NCI-H1930 (cell line): Measurements from ENCODE around the gene TKTL2.

Source experiments
- DNase-seq, 2 experiments: peaks; one replicate each; lab custom pipeline; 2025; lab: John Stamatoyannopoulos, UW

Gene TKTL2, protein sequence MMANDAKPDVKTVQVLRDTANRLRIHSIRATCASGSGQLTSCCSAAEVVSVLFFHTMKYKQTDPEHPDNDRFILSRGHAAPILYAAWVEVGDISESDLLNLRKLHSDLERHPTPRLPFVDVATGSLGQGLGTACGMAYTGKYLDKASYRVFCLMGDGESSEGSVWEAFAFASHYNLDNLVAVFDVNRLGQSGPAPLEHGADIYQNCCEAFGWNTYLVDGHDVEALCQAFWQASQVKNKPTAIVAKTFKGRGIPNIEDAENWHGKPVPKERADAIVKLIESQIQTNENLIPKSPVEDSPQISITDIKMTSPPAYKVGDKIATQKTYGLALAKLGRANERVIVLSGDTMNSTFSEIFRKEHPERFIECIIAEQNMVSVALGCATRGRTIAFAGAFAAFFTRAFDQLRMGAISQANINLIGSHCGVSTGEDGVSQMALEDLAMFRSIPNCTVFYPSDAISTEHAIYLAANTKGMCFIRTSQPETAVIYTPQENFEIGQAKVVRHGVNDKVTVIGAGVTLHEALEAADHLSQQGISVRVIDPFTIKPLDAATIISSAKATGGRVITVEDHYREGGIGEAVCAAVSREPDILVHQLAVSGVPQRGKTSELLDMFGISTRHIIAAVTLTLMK

GRCh38 chr4:163473576-163473975 is at the start of gene TKTL2:
Gene TKTL2, minus strand, starts transcription at chr4:163473754. Its CDS starts 20 bp downstream, at chr4:163473734.
- no peak for DNase-seq

- no peak for DNase-seq
Observed at GRCh38 chr4:163515198-163515597, 41.6 kb upstream of the TKTL2 start.

DNA sequence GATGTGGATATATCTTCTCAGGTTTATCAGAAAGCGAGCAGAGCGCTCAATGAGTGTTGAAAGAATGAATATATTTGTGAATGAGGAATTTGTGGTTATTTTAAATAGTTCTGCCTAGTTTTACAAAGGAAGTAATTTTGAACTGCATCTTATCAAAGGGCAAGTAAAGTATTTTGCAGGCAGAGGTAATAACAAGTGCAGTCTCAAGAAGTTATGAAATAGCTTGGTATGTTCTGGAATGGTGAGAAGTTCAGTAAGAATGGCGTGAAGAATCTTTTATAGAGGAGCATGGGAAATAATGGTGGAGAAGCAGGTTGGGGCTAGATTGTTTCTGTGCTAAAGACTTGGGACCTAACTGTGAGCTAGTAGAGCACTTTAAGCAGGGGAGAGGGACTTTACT is 31.8 kb upstream of the TKTL2 start:
- DNase-seq: no peak

DNA sequence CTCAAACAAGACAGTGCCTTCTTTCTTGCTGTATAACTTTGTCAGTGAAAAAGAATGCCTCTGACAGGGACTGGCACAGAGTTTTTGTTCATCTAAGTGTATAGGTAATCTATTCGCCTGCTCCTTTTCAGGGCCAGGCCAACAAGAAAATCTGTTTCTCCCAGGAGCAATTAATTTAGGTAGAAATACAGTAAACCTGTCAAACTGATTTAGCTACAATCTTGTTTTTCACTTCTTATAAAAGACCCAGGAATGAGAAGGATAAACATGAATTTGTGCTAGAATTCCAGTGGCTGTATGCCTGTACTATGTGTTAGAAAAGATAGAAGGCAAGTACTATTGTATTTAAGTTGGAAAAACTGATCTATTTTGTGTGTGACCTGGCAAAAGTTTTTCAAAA is 27.0 kb upstream of the TKTL2 start:
- no peak for DNase-seq

GRCh38 chr4:163495900-163496299 is 22.3 kb upstream of the TKTL2 start:
- no peak for DNase-seq

- peak; percentile 78 to 87 for DNase-seq
Observed at GRCh38 chr4:163494360-163495241, 21.0 kb upstream of the TKTL2 start, which contains the start of gene TMA16. Gene TMA16, plus strand, starts transcription at chr4:163494690. Its CDS starts 112 bp downstream, at chr4:163494802.

DNA sequence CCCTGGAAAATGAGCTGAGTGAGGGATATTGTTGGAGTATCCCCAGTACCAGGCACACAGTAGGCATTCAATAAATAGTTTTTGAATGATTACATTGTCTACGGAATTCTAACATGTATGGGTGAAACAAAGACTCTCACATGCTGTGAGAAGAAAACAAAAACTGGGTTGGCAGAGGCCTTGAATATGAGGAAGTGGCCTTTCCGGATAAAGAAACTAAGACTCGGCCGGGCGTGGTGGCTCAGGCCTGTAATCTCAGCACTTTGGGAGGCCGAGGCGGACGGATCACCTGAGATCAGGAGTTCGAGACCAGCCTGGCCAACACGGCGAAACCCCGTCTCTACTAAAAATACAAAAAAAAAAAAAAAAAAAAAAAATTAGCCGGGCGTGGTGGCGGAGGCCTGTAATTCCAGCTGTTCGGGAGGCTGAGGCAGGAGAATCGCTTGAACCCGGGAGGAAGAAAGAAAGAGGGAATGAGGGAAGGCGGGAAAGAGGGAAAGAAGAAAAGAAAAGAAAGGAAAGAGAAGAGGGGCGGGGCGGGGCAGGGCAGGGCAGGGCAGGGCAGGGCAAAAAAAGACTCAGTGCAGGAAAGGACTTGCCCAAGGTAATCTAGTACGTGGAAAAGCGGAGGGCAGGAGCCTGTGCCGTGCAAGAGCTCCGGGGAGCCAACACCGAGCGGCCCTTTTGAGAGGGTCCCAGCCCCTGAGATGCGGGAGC is 20.2 kb upstream of the TKTL2 start:
- no peak for DNase-seq

DNA sequence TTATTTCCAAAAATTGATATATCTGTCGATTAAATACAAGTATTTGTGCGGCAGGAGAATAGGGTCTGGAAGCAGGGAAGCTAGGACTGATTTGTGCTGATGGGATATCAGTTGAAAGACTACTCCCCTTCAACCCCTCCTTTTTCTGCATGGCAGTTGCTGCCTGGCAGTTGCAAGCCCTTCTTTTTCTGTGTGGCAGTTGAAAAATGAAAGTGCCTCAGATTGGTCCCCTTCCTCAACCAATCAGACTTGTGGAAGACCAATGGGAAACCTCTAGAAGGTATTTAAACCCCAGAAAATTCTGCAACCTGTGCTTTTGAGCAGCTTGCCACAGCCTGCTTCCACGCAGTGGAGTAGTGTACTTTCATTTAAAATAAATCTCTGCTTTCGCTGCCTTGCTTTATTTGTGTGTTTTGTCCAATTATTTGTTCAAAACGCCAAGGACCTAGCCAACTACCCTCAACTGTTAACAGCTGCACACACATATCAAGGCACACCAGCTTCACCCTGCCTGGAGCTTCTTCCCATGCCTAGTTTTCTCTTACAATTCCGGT is 19.5 kb upstream of the TKTL2 start:
- no peak for DNase-seq

DNA sequence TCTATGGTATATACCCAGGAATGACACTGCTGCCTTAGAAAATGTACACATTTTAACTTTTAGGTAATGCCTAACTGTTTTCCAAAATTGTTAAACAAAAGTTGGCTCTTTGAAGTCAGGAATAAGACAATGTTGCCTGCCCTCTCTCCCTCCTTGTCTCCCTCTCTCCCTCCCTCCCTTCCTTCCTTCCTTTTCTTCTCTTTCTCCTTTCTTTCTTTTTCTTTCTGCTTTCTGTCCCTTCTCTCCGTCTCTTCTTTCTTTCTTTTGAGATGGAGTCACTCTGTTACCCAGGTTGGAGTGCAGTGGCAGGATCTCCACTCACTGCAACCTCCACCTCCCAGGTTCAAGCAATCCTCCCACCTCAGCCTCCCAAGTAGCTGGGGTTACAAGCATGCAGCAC is 16.4 kb upstream of the TKTL2 start:
- no peak for DNase-seq

DNA sequence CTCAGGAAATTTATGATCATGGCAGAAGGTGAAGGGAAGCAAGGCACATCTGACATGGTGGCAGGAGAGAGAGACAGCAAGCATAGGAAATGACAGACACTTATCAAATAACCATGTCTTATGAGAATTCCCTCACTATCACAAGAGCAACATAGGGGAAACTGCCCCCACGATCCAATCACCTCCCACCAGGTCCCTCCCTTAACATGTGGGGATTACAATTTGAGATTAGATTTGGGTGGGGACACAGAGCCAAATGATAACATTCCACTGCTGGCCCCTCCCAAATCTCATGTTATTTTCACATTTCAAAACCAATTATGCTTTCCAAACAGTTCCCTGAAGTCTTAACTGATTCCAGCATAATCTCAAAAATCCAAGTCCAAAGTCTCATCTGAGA is 12.8 kb upstream of the TKTL2 start:
- DNase-seq: no peak

DNA sequence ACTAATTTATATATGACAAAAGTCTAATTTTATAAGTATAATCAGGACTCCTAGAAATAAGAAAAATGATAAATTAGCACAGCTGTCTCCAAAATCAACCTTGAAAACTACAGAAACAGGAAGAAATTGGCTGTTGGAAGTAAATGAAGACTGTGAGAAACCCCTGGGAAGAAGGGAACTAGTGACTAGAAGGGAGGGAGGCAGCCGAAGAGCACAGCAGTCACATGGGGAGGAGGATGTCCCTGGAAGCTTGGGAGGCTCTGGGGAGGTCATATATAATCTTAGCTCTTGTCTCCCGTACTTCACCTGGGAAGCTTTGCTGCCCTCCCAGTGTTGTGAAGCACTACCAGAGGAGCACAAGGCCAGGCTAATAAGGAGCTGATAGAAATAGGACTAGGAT is 12.0 kb upstream of the TKTL2 start:
- no peak for DNase-seq

- peak in 1 of 2 experiments; percentile 2 for DNase-seq
Observed at GRCh38 chr4:163484906-163485305, 11.4 kb upstream of the TKTL2 start.

GRCh38 chr4:163482190-163482589 is 8.6 kb upstream of the TKTL2 start:
- DNase-seq: no peak

GRCh38 chr4:163476761-163477438 is 3.3 kb upstream of the TKTL2 start:
- no peak for DNase-seq

- DNase-seq: no peak
Observed at GRCh38 chr4:163474027-163474426, 473 bp upstream of the TKTL2 start.

GRCh38 chr4:163473130-163473529 is 424 bp downstream of the TKTL2 start:
- DNase-seq: no peak

DNA sequence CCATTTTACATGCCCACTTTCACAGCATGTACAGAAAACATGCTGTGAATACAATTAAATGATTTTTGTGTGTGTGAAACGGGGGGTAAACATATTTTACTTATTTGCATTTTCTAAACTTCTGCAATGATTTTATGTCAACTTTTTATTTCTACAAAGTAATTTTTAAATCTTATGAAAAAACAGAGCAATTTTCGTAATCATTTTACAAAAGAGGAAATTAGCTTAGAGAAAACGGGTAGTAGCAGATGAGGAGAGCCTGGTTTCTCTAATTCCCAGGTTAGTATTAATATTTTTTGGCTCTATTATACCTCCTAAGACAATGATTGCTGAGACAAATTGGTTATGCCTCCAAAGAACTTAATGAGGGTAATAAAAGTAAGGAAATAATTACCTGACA is 3.2 kb downstream of the TKTL2 start:
- DNase-seq: no peak

- DNase-seq: no peak
Observed at GRCh38 chr4:163467082-163467770, 6.3 kb downstream of the TKTL2 start.

DNA sequence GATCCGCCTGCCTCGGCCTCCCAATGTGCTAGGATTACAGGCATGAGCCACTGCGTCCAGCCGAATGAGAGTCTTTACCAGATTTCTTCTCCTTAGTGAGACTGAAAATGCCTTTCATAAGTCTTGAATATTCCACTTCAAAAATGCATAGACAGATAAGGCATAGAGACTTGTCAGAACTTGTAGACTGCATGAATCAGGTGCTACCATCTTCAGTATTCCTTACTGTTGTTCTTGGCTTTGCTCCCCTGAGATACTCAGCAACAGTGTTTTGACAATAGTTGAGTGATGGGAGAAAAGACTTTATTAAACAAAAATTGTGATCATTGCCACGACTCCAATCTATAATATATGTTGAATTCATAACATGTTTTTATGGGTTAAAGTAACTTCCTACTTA is 11.0 kb downstream of the TKTL2 start:
- DNase-seq: no peak

- no peak for DNase-seq
Observed at GRCh38 chr4:163448540-163449203, 24.9 kb downstream of the TKTL2 start.
